T-helper 1 cell (primary cell): ENCODE measurements around the gene MYCN.
"Not testable (repeated sequence)": the region's sequence is repeated elsewhere in the genome, so short reads cannot be mapped to it uniquely, and the experiment has no call there.

Experiments
- DNase-seq, 5 donors: peaks; one replicate each; pipeline ENCODE4 v3.0.0-alpha.2; 2012 to 2020

The MYCN gene

DNA sequence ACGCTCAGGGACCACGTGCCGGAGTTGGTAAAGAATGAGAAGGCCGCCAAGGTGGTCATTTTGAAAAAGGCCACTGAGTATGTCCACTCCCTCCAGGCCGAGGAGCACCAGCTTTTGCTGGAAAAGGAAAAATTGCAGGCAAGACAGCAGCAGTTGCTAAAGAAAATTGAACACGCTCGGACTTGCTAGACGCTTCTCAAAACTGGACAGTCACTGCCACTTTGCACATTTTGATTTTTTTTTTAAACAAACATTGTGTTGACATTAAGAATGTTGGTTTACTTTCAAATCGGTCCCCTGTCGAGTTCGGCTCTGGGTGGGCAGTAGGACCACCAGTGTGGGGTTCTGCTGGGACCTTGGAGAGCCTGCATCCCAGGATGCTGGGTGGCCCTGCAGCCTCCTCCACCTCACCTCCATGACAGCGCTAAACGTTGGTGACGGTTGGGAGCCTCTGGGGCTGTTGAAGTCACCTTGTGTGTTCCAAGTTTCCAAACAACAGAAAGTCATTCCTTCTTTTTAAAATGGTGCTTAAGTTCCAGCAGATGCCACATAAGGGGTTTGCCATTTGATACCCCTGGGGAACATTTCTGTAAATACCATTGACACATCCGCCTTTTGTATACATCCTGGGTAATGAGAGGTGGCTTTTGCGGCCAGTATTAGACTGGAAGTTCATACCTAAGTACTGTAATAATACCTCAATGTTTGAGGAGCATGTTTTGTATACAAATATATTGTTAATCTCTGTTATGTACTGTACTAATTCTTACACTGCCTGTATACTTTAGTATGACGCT, 5.8 kb downstream of the MYCN start:
- no peak for DNase-seq

DNA sequence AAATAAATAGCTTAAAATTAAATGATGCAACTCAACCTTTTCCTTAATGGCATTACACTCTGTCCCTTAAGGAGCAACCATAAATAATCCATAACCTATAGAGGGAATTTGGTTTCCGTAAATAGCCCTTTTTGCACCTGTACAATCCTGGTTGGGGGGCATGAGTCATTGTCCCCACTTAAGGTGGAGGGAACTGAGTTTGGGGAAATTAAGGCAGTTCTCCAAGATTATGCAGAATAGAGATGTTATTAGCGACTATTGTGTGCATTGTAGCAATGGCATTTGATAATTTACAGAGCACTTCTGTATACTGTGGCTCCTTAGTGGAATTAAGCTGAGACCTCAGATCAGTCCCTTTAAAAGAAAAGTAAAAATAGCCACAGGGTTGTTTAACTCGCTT, 6.6 kb downstream of the MYCN start:
- DNase-seq: no peak

DNA sequence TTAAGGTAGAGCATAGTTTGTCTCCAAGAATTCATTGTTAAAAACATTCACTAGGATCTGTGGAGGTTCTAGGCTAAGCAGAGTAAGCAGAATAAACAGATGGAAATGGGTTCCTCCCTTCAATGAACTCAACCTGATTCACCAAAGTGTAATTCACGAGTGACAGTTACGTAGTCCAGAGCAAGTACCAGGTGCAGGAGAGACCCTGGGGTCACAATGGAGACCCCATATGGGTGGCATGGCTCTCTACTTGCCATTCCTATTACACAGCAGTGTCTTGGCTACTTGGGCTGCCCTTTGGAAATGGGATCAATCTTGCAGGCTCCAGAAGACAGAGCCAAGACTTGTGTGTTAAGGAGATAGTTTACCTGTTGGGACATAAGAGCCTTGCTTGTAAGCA, 7.1 kb downstream of the MYCN start:
- no peak for DNase-seq

DNA sequence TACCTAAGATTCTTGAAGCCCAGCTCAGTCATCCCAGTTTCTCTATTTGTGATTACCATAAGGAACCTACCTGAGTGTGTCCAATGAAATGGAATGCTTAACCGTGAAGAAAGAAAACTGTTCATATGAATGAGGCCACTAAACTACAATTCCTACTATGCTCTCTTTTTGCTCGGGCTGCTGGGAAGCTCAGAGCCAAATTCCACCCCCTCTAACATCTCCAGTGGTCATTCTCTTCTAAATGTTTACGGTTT, 8.3 kb downstream of the MYCN start:
- no peak for DNase-seq

DNA sequence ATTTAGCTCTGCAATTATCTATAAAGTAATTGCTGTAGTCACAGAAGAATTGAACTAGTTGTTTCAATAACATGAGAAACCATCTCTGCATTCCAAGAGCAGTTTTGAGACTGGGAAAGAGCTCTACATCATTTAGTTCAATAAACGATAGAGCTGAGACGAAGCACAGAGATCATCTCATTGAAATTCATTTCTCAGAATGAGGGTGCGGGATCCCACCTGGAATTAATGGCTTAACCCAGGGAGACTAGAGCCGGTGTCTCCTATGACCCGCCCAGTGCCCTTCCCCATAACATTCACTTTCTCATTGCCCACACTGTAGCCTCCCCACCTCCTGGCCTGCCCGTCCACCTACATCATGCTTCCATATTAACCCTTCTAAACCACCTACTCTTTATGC, 8.8 kb downstream of the MYCN start:
- DNase-seq: no peak

DNA sequence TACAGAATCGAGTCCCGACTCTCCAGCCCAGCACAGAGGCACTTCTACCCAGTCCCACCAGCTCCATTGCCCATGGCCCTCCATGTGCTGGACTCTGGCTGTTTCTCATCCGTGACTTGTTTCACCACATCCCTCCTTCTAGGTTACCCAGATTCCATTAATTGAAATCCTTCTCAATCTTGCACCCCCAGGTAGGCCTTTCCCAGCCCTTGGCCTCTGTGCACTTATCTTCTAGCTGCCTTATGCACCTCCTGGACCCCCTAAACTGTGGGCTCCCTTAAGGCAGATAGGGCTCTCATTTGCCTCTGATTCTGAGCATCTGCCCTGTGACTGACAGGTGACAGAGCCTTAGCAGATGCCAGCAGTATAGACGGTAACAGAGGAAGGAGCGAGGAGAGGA, 9.2 kb downstream of the MYCN start:
- no peak for DNase-seq

DNA sequence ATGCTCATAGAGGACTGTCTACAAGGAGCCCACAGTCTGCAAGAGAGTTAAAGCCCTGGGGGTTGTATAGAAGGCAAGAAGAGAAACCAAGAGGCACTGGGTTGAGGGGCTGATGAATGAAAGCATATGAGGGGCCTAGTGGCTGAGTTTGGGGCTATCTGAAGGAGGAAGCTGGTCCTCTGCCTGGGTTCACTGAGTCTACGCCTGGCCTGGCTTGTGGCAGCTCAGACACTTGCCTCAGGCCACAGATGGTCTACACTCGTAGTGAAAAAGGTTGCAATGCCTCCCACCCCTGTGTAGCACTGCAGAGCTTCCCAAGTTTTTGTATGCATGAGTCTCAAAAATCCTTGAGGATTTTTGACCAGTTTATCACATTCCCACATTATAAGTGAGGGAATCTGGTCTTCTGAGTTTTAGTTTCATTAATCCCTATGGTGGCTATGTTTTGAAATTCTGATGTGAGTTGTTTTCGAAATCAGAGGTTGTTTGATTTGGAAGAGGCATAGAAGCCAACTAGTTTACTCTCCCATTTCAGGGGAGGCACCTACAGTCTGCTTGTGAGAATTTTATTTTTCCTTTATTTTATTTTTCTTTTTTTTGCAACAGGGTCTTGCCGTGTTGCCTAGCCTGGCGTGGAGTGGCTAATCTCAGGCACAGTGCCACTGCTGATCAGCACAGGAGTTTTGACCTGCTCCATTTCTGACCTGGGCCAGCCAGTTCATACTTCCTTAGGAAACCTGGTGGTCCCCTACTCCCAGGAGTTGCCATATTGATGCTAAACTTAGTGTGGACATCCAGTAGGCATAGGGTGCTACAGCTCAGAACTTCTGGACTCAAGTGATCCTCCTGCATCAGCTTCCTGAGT, 10.0 kb downstream of the MYCN start:
- DNase-seq: no peak

DNA sequence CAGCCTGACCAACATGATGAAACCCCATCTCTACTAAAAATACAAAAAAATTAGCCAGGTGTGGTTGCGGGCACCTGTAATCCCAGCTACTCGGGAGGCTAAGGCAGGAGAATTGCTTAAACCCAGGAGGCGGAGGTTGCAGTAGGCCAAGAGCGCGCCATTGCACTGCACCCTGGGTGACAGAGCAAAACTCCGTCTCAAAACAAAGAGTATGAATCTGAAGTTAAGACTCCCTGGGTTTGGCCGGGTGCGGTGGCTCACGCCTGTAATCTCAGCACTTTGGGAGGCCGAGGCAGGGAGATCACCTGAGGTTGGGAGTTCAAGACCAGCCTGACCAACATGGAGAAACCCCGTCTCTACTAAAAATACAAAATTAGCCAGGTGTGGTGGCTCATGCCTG, 11.6 kb downstream of the MYCN start:
- DNase-seq: not testable (repeated sequence)

GRCh38 chr2:15952451-15953146, 12.2 kb downstream of the MYCN start:
- no peak for DNase-seq

DNA sequence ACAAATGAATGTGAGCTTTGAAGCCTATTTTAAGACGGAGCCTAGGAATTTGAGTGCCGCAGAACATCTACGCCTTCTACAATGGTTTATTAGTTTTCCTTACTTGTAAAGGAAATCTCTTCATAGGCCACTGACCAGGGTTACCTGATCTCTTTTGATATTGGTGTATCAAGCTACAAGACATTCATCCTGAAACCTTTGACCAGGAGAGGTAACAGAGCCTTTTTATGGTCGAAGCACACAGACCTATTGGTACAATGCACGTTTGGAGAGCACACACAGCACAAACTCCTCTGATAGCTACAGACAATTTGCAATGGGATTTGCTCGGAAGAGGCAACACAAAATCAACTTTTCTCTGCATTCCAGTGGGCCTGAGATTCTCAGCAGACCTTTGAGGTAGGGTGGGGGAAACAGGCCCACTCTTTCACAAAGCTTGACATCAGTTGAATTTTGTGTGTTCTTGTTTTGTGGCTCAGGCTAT, 12.8 kb downstream of the MYCN start:
- no peak for DNase-seq

DNA sequence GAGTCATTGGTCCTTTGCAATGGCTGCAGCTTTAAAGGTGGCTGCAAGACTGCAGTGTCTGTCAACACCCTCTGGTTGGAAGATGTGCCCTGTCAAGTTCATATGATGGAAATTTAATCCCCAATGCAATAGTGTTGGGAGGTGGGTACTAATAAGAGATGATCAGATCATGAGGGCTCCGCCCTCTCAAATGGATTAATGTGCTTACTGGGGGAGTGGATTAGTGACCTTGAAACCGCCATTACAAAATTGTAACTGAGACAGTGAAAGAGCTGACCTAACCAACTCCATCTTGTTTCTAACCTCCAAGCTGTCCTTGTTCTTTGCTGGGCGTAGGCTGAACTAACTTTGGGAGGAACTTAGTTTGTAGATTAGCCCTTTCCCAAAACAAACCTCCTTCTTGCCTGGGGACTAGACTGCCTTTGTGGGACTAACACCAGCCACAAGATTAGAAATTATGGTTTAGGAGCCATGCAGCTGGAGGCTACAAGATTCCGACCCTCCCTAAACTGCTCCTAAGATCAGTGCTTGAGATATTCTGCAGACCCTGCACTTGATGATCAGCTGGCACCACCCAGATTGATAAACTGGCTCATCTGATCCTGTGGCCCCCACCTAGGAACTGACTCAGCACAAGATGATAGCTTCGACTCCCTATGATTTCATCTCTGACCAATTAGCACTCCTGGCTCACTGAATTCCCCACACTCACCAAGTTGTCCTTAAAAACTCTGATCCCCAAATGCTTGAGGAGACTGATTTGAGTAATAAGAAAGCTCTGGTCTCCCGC, 13.7 kb downstream of the MYCN start:
- no peak for DNase-seq

- no peak for DNase-seq
These were observed 14.4 kb downstream of the MYCN start for GRCh38 chr2:15954761-15955160.

DNA sequence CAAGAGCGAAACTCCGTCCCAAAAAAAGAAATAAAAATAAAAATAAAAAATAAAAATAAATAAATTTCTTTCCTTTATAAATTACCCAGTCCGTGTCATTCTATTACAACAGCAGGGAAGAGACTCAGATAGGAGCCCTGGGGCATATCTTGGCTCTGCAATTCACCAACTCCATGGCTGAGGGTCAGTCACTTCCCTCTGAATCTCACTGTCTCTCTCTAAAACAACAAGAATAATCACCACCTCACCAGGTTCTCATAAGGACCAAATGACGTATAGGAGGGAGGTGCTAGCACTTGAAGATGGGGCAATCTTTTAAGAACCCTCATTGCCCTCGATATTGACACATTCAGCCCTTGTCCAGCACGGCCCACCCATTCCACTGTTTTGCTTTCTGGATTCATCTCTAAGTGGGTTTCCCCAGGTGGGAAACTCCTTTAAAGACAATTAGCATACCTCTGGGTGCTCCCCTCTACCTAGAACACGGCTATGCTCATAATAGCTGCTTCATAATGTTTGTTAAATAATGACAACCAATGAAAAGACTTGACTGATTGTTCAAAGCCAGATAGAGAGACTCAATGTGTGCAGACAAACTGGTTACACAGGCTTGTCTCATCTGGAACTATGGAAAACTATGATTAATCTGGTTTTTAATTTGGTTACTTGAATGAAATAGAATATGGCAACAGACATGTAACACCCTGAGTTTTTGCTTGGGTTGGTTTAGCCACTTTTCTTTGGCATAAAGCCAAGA, 15.1 kb downstream of the MYCN start:
- DNase-seq: no peak

DNA sequence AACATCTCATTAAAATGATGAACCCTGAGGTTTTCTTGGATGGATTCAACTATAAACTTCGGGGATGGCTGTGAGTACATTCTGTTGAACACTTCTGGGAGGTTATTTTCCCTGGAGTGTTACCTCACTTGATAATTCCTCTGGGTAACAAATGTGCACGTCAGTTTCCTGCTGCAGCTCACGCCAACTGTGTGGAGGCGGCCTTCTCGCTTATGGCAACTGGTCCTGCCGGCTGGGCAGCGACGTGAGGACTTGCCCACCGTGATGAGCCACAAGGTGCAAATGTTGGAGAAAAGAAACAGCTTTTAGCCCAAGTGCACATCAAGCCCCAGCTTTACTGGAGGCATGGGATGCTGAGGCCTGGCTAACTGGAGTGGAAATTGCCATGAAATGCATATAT, 15.9 kb downstream of the MYCN start:
- DNase-seq: no peak

DNA sequence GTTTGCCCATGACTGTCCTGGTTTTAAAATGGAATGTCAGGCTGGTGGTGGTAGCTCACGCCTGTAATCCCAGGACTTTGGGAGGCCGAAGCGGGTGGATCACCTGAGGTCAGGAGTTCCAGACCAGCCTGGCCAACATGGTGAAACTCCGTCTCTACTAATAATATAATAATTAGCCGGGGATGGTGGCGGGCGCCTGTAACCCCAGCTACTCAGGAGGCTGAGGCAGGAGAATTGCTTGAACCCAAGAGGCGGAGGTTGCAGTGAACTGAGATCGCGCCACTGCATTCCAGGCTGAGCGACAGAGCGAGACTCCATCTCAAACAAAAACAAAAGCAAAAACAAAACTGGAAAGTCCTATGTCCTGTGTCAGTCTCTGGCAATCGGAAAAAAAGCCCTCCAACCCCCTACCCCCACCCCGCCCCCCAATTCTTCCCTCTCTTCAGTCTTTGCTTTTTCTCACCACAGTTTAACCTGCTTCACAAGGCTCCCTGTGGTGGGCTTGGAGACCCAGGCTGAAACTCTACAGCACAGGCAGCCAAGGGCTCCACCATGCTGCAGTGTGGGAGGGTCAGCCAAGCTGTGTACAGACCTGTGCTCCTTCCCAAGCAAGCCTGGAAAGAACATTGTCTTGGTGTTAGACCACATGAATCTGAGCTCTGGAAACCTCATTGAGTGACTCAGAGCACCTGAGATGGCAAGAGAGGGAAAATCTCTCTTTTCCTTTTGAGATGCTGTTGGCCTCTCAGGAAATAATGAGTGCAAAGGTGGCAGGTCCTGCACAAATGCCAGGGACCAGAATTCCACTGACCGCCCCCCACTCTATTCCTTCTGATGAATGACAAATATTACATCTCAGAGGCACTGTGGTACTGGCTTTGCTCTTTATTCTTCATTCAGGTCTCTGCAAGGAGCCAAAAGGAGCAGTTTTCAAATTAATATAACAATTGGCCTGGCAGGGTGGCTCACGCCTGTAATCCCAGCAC, 16.7 kb downstream of the MYCN start:
- DNase-seq: no peak

DNA sequence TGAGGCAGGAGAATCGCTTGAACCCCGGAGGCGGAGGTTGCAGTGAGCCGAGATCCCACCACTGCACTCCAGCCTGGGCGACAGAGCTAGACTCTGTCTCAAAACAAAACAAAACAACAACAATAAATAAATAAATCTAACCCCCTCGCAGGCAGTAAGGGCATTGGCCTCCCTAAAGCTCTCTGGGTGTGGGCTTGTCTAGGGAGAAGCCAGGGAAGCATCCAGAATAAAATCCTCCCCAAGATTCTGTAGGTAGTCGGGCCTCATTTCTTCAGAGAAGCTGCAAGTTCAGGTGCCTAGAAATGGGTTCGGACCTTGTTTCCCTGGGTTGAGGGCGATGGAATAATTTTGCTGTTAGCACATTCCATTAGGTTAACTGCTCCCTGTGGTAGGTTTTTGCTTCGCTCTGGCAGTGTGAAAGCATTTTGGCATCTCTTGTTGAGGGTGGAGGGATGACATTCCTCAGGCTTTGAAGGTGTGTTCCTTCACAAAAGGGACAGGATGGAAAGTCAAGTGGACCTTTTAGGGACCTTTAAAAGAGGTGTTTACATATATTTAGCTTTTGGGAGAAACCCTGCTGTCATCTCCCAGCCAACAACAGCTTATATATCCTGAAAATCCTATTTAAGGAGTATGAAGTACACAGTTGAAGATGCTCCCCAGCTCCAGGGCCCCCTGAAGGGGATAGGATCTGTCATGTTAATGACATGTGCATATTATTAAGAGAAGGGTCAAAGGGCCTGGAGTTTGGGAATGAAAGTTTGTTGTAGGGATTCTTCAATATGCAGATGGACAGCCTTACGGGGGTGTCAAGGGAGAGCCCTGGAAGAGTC, 17.7 kb downstream of the MYCN start:
- no peak for DNase-seq

- DNase-seq: no peak
These were observed 19.2 kb downstream of the MYCN start for GRCh38 chr2:15959331-15960153.

DNA sequence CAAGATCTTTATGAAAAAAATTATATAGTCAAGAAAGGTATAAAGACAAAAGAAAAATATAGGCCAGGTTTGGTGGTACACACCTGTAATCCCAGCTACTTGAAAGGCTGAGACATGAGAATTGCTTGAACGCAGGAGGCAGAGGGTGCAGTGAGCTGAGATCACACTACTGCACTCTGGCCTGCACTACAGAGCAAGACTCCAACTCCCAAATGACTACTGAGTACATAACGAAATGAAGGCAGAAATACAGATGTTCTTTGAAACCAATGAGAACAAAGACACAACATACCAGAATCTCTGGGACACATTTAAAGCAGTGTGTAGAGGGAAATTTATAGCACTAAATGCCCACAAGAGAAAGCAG, 19.8 kb downstream of the MYCN start:
- DNase-seq: not testable (repeated sequence)
